Head of caudate nucleus (tissue), 42 donors: ENCODE measurements around the gene MSH3.
"Not testable (repeated sequence)": the region's sequence is repeated elsewhere in the genome, so short reads cannot be mapped to it uniquely, and the experiment has no call there.

Source experiments
- DNase-seq, 42 donors: peaks; one replicate each; pipeline versions ENCODE4 v3.0.0 to v3.0.0-alpha.2; 2020 to 2021; ENCODE audit warnings: mixed read lengths in 7 of 42
- intact Hi-C: fragments of 100-400 bp; cut with DNase I; formaldehyde crosslinking; loops from one replicate; pipeline ENCODE4 v1.15.0; 2022

The MSH3 gene

GRCh38 chr5:80866371-80866770, 211.9 kb downstream of the MSH3 start:
- intact Hi-C loops: no loop called here
- DNase-seq: no peak

GRCh38 chr5:80867233-80867632, 212.8 kb downstream of the MSH3 start:
- no peak for DNase-seq
- intact Hi-C loops: no loop called here

DNA sequence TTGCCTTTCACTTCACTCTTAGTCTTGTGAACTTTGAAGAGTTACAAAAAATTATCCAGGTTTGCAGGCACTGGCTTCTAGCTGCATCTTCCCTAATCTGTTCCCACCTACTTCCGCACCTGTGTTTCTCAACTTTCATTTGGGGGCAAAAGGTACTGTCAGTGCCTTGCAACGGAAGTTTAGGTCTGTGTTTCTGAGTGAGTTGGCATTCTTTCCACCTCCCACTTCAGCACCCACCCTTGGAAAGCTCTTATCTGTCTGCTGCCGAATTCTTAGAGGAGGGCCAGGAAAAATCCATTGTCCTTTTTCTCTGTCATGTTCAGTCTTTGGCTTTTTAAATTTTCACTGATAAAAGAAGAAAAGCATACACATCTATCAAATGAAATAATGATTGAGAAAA, 216.0 kb downstream of the MSH3 start:
- peak in 20 of 42 donors; percentile 3 to 68 (median 31) for DNase-seq
- intact Hi-C loops: no loop called here

DNA sequence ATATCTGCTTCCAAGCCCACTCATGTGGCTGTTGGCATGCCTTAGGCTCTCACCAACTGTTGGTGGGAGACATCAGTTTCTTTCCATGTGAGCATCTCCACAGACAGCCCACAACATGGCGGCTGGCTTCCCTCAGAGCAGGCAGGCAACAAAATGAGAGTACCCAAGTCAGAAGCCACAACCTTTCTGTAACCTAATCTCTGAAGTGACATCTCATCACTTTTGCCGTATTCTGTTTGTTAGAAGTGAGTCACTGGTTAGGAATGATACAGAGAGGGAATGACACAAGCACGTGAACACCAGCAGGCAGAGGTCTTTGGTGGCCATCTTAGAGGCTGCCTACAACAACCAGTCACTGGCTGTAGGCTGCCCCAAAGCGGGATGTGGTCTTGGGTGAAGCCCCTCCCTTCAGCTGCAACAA, 217.1 kb downstream of the MSH3 start:
- no peak for DNase-seq
- intact Hi-C loops: no loop called here

- intact Hi-C loops: no loop called here
- DNase-seq: peak in 2 of 42 donors; percentile 12
These were observed 219.7 kb downstream of the MSH3 start for GRCh38 chr5:80874162-80874561.

- DNase-seq: no peak
- intact Hi-C loops: no loop called here
These were observed 223.1 kb downstream of the MSH3 start for GRCh38 chr5:80877592-80877991.

- intact Hi-C loops: no loop called here
- DNase-seq: no peak
These were observed 227.3 kb downstream of the MSH3 start for GRCh38 chr5:80881726-80882125.

GRCh38 chr5:80883390-80883789, 228.9 kb downstream of the MSH3 start:
- DNase-seq: not testable (repeated sequence)

GRCh38 chr5:80884086-80884813, 229.8 kb downstream of the MSH3 start:
- DNase-seq: no peak
- intact Hi-C loops: no loop called here

More at GRCh38 chr5:80883390-80883789, 228.9 kb downstream of the MSH3 start:
- intact Hi-C loops: not testable (repeated sequence)

DNA sequence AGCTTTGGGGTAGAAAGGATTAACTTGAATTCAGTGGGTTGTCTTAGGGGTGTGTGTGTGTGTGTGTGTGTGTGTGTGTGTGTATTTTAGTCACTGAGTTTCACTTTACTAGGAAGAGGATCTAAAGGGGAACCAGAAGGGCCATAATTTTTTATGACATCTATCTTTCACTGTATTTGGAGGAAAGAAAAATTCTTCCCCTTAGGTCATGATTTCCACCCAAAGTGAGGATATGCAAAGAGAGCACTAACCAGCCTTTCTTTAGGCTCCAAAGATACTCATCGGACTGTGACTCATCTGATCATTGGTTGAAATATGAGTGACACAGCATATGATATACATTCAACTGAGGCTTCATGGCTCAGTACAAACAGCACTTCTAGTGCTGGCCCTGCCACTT, 230.5 kb downstream of the MSH3 start:
- intact Hi-C loops: no loop called here
- DNase-seq: no peak

GRCh38 chr5:80885396-80886000, 231.0 kb downstream of the MSH3 start:
- intact Hi-C loops: no loop called here
- DNase-seq: no peak

DNA sequence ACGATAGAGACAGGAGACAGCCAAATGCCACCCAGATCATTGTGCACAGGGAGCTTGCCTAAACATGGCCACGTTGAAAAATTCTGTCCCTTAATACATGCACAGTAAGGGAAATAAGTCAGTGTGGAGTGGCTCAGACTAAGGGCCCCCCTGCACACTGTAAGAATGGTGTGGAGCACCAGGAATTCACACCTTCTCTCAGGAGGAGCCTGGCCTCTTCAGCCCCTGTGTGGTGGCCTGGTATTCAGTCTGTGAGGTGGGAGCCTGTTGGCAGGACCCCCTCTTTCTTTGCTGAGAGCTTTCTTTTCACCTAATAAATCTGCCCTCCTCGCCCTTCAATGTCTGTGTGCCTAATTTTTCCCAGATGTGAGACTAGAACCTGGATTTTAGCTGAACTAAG, 239.6 kb downstream of the MSH3 start:
- intact Hi-C loops: no loop called here

GRCh38 chr5:80895523-80895922, 241.1 kb downstream of the MSH3 start:
- intact Hi-C loops: no loop called here
- DNase-seq: no peak

More for the DNA sequence above, 239.6 kb downstream of the MSH3 start:
- DNase-seq: no peak

DNA sequence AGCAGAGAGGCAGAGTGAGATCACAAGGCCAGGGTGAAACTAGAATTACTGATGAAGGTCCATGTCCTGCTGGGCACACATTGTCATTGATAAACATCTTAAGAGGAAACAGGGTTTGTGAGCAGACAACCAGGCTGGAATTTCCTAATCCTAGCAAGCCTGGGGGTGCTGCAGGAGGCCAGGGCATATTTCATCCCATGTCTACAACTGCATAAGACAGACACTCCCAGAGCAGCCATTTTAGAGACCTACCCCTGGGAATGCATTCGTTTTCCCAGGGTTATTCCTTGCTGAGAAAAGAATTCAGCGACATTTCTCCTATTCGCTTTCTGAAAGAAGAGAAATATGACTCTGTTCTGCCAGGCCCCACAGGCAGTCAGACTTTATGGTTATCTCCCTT, 248.2 kb downstream of the MSH3 start:
- DNase-seq, intact Hi-C loops: not testable (repeated sequence)

DNA sequence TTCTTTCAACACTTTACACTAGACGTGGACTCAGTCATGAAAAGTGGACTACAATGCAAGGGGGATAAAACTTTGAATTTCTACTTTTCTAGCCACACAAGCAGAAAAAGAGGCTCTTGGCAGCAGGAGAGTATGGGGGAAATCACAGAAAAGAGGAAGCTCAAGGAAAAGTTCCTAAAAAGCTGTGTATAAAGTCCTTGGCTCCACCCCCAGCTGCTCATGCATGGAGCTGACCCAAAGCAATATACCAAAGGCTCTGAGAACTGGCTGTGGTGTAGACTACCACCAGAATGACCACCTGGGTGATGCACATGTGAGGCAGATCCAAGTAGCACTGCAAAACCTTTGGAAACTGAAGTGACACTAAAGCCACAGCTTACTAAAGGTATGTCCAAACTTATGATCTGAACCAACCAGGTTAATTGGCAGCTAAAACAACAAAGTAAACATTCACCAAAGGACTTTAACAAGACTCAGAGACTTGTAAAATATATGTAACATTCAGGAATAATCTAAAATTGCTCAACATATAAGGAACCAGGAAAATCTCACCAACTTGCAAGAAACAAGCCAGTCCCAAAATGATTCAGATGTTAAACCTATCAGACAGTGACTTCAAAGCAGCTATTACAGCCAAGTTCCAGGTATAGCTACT, 250.2 kb downstream of the MSH3 start:
- intact Hi-C loops: no loop called here
- no peak for DNase-seq

DNA sequence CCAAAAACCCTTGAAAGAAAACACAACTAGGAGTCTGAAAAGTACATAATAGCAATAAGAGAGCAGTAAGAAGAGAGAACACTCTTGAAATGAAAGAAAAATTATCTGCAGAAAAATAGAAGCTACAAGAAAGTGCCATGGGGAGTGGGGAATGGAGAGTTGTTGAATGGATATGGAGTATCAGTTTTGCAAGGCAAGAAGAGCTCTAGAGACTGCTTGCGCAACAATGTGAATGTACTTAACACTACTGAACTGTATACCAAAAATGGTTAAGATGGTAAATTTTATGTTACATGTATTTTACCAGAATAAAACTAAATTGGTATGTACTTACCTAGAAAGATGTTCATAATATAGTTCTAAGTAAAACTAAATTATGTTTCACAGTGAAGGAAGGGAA, 251.0 kb downstream of the MSH3 start:
- DNase-seq: no peak
- intact Hi-C loops: no loop called here

- no peak for DNase-seq
- intact Hi-C loops: no loop called here
These were observed 258.0 kb downstream of the MSH3 start for GRCh38 chr5:80912479-80912878.

DNA sequence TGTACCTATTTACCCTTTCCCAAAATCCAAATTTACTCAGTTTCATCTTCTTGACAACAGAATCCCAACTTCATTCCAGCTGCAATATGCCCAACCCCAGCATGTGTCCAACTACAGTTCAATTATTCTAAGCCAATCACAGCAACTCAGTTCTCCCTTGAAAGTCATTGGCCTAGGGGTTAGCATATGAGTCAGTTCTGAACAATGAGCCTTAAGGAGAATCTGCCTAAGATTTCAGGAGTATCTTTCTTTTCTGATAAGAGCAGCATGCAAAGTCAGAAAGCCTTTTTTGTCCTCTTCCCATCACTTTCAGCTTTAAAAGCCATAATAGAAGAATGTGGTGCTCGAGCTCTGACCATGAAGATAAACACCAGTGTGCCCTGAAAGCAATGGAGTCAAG, 261.3 kb downstream of the MSH3 start:
- DNase-seq: no peak
- intact Hi-C loops: no loop called here

DNA sequence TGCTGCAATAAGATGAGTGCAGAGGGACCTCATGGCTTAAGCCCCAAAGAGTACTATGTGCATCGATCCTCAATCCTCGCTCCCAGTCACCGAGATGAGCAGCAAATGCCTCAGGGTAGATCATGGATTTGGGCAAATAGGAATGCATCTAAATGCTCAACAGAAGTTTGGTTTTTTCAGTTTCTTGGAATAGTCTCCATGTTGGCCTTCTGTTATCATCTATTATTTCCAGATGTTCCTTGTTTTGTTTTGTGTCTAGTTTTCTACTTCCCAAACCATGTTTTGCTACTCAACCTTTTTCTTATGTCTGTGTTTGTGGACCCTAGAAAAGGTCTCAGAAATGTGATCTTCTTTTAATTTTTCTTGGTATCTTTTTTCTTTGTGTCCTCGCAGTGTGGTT, 262.2 kb downstream of the MSH3 start:
- DNase-seq: no peak
- intact Hi-C loops: no loop called here

GRCh38 chr5:80917631-80918030, 263.2 kb downstream of the MSH3 start:
- DNase-seq: no peak
- intact Hi-C loops: no loop called here
